Left lung (tissue), 10 donors: ENCODE measurements around the gene FOXA2. TPM values are rescaled to one million over a fixed set of nuclear protein-coding genes. Genes with fewer than 3 reads are reported as not detected.

ENCODE experiments used
- ATAC-seq: fragments of 200-7000 bp; cut with Tn5 transposase; one replicate; pipeline ENCODE4 v1.9.1; 2020; ENCODE audit warnings: moderate library complexity
- DNase-seq, 4 donors: peaks; one replicate each; pipeline ENCODE4 v3.0.0-alpha.2; 2013 to 2020
- H3K27ac ChIP-seq, 2 donors: fragments of 200-600 bp; sonication (generic) in 1 of 2; one replicate each; pipeline versions ENCODE4 v1.5.0 to v1.8.0; 2020 to 2021
- H3K27me3 ChIP-seq, 2 donors: fragments of 200-600 bp; sonication (generic) in 1 of 2; one replicate each; pipeline versions ENCODE4 v1.5.0 to v1.8.0; 2020 to 2021
- H3K36me3 ChIP-seq, 2 donors: fragments of 200-600 bp; sonication (generic) in 1 of 2; one replicate each; pipeline versions ENCODE4 v1.5.0 to v1.8.0; 2020 to 2021
- H3K4me1 ChIP-seq, 2 donors: fragments of 200-600 bp; one replicate each; pipeline ENCODE4 v1.8.0; 2021
- H3K4me3 ChIP-seq, 2 donors: fragments of 200-600 bp; sonication (generic) in 1 of 2; one replicate each; pipeline versions ENCODE4 v1.5.0 to v1.8.0; 2020 to 2021; ENCODE audit warnings: mild to moderate bottlenecking in 1 of 2
- H3K9me3 ChIP-seq, 2 donors: fragments of 200-600 bp; sonication (generic) in 1 of 2; one replicate each; pipeline versions ENCODE4 v1.5.0 to v1.8.0; 2020 to 2021
- CTCF ChIP-seq, 2 donors: fragments of 200-600 bp; sonication (generic) in 1 of 2; IDR thresholded peaks; one replicate each; pipeline versions ENCODE4 v1.5.0 to v1.8.0; 2021; ENCODE audit warnings: antibody characterized with exemption in 2 of 2
- intact Hi-C, 2 donors: fragments of 100-400 bp; cut with DNase I; formaldehyde crosslinking; loops; one replicate each; pipeline versions ENCODE4 v1.11.2 to v1.14.2; 2022
- polyA plus RNA-seq, 6 donors: library from polyadenylated mRNA; unstranded; fragments of 120-200 nt; gene quantifications; one replicate each; pipeline ENCODE4 v1.2.1, GENCODE V29; 2013; ENCODE audit not compliant: insufficient read length in 6 of 6
- total RNA-seq, 2 donors: library from RNA; stranded (reverse); fragmentation: NEBNext Ultra II Directional; extraction: Animal tissue kit (Norgen Biotek cat#: 25700); gene quantifications; one replicate each; pipeline ENCODE4 v1.2.1, GENCODE V29; 2021
- donor health status: DM: no; HTN: yes; CAD: no.
- donor health status: DM: no; HTN: no; CAD: no.

Gene FOXA2
- total and polyA plus RNA-seq, 8 donors: 24.0 to 43.5 (median 33.6) TPM

GRCh38 chr20:22576273-22576672 lies 8.1 kb downstream of the FOXA2 start:
- ATAC-seq (no peak), DNase-seq (no peak)
- intact Hi-C loops: no loop called here
- H3K27ac ChIP-seq: peak overlapping the region; percentile 59 to 82
- peaks cover 0 to 6% of the 10 kb centered on the region in 2 donors for H3K4me1 ChIP-seq
- no peak for TF ChIP-seq CTCF (IDR thresholded peaks at IDR 0.05)
- H3K4me3 ChIP-seq: peak overlapping the region in 1 of 2 donors; percentile 28
- H3K36me3 ChIP-seq: no peaks in the 10 kb centered on the region
- no peaks in the 10 kb centered on the region for H3K9me3 ChIP-seq
- peaks cover 85 to 99% of the 10 kb centered on the region in 2 donors for H3K27me3 ChIP-seq

GRCh38 chr20:22575737-22576136 lies 8.6 kb downstream of the FOXA2 start:
- ATAC-seq (no peak), DNase-seq (no peak)
- H3K4me1 ChIP-seq: peaks cover 0 to 6% of the 10 kb centered on the region in 2 donors
- H3K9me3 ChIP-seq: no peaks in the 10 kb centered on the region
- no peak for TF ChIP-seq CTCF (IDR thresholded peaks at IDR 0.05)
- H3K36me3 ChIP-seq: no peaks in the 10 kb centered on the region
- H3K27ac ChIP-seq: peak overlapping the region in 1 of 2 donors; percentile 82
- intact Hi-C loops: no loop called here
- no peak overlapping the region for H3K4me3 ChIP-seq
- peaks cover 85 to 99% of the 10 kb centered on the region in 2 donors for H3K27me3 ChIP-seq

GRCh38 chr20:22575087-22575721 lies 9.2 kb downstream of the FOXA2 start:
- intact Hi-C loops: no loop called here
- ATAC-seq: no peak
- peaks cover 85 to 99% of the 10 kb centered on the region in 2 donors for H3K27me3 ChIP-seq
- H3K9me3 ChIP-seq: no peaks in the 10 kb centered on the region
- no peak for TF ChIP-seq CTCF (IDR thresholded peaks at IDR 0.05)
- peak overlapping the region in 1 of 2 donors; percentile 1 for H3K27ac ChIP-seq
- DNase-seq: no peak
- no peak overlapping the region for H3K4me3 ChIP-seq
- peaks cover 0 to 6% of the 10 kb centered on the region in 2 donors for H3K4me1 ChIP-seq
- H3K36me3 ChIP-seq: no peaks in the 10 kb centered on the region

- H3K9me3 ChIP-seq: no peaks in the 10 kb centered on the region
- ATAC-seq: no peak
- intact Hi-C loops: no loop called here
- H3K27me3 ChIP-seq: peaks cover 85 to 99% of the 10 kb centered on the region in 2 donors
- no peak overlapping the region for H3K4me3 ChIP-seq
- peaks cover 0 to 6% of the 10 kb centered on the region in 2 donors for H3K4me1 ChIP-seq
- peak overlapping the region in 1 of 2 donors; percentile 1 for H3K27ac ChIP-seq
- H3K36me3 ChIP-seq: no peaks in the 10 kb centered on the region
- DNase-seq: no peak
- no peak for TF ChIP-seq CTCF (IDR thresholded peaks at IDR 0.05)
Measured at GRCh38 chr20:22574545-22575086, 9.8 kb downstream of the FOXA2 start.

DNA sequence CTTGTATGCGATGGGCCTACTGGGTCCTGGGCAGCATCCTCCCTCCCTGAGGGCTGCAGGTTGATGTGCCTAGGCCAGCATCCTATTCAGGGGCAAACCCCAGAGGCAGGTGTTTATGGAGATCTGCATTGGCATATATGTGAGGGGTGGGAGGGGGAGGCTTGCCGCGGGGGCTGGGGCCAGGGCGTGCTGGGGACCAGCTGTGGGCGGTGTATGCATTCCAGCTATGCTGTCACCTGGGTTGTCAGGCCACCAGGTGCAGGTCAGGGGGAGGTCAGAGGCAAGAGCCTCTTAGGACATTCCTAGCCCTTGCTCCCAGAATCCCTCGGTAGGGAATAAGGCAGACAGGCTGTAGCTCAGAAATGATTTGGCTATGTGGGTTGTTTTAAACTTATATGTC lies 11.9 kb downstream of the FOXA2 start:
- intact Hi-C loops: no loop called here
- peaks cover 84 to 99% of the 10 kb centered on the region in 2 donors for H3K27me3 ChIP-seq
- no peak for TF ChIP-seq CTCF (IDR thresholded peaks at IDR 0.05)
- H3K4me3 ChIP-seq: no peak overlapping the region
- H3K27ac ChIP-seq: no peak overlapping the region
- peak; percentile 11 for ATAC-seq
- no peaks in the 10 kb centered on the region for H3K4me1 ChIP-seq
- DNase-seq: no peak
- H3K9me3 ChIP-seq: no peaks in the 10 kb centered on the region
- H3K36me3 ChIP-seq: no peaks in the 10 kb centered on the region
